Stimulated activated CD4-positive, alpha-beta T cell treated with anti-CD3 and anti-CD28 coated beads, Interleukin-1b, Interleukin-23, amount 100 ng/mL, for 1 hour (primary cell): Measurements from ENCODE around the gene HMBS.
A peak's percentile ranks its signal among the peaks of the same experiment; 100 is the strongest.
"Not testable (repeated sequence)": the region's sequence is repeated elsewhere in the genome, so short reads cannot be mapped to it uniquely, and the experiment has no call there.

Experiments
- DNase-seq, 2 donors: peaks; one replicate each; pipeline ENCODE4 v3.0.0-alpha.2; 2020; ENCODE audit warnings: low read depth in 2 of 2

HMBS gene

DNA sequence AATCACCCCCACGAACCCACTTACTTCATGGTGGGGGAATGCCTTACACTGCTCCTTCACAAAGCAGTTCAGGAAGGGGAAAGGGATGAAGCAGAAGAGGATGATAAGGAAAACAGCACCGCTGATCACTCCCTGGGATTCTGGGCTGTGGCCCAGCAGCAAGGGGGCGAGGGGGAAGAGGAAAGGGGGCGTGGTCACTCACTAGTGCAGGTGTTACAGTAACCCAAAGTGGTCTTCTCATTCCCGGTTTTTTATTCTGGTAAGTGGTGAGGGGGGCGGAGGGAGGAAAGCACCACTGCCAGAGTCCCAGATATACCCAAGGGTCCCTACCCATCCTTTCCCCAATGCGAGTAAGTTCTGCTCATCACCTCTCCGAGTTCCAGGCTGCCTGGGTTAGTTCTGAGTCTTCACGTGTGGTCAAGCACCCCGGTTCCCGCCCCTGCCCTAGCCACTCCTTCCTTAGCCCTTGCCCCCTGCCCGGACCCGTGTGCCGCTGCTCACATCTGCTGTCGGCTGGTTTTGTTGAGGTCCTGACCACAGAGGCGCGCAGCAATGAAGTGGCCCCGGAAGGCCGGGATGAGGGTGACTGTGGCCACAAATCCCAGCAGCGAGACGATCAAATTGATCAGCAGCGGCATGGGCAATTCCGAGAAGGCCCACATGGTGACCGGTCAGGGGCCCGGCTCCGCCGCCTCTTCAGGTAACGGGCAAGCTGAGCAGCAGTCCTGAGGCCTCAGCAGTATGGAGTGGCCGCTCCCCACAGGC is 16.5 kb downstream of the HMBS start:
- no peak for DNase-seq

DNA sequence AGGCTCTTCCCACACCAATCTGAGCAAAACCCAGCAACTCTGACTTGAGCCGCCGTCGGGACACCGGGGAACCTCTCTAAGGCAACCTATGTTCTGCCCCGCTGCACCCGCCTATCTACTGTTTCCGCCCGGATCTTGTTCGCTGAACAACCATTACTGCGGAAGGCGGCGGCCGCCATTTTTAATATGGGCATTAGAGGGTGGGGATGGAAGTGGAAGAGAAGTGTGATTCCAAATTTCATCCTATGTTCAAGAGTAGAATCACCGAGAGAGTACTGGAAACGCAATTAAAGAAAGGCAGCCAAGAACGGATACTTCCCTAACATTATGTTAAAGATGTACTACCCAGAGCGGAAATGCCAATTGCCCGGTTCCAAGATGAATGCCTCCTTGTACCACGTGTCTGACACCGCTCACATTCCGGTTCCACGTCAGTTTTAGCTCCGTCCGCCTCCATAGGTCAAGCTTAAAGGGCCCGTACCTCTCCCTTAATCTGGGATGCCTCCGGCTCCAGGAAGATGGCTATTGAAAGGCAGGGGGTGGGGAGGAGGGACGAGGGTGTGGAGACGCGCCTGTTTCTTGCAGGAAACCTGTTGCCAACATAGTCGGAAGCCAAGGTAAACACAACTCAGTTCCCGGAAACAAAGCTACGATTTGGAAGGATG is 17.2 kb downstream of the HMBS start, which contains the start of gene DPAGT1:
DPAGT1 (minus strand) TSS at position 95 of the 665 bp plus-strand sequence. CDS start 198 bp downstream, outside the sequence.
- peak; percentile 58 to 60 for DNase-seq

DNA sequence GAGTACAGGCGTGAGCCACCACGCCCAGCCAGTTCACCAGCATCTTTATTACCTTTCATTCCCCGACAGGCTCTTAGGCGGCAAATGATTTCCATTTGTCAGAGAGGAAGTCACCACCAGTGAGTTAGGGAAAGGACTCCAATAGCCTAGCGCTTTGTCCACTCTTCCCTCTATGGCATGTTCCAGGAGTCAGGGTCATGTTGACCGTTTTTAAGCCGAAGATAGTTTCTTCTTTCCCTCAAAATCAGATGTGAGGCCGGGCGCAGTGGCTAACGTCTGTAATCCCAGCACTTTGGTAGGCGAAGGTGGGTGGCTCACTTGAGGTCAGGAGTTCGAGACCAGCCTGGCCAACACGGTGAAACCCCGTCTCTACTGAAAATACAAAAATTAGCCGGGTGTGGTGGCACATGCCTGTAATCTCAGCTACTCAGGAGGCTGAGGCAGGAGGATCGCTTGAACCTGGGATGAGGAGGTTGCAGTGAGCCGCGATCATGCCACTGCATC is 18.5 kb downstream of the HMBS start:
- DNase-seq: not testable (repeated sequence)

DNA sequence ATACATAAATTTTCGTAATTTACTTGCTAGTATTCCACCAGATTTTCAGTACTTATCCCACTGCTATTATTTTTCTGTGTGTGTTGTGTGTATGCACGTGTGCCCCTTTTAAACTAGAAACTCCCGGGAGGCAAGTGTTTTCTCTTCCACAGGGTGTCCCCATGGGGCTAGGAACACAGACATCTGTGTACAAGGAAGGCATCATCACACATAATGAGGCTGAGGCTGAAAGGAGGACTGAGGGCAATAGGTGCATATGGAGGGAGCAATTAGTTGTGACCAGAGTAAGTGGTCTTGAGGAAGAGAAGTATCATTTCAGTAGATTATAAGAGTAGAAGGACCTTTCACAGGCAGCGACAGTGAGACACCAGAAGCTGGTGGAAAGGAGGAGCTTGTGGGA is 19.1 kb downstream of the HMBS start:
- DNase-seq: no peak

DNA sequence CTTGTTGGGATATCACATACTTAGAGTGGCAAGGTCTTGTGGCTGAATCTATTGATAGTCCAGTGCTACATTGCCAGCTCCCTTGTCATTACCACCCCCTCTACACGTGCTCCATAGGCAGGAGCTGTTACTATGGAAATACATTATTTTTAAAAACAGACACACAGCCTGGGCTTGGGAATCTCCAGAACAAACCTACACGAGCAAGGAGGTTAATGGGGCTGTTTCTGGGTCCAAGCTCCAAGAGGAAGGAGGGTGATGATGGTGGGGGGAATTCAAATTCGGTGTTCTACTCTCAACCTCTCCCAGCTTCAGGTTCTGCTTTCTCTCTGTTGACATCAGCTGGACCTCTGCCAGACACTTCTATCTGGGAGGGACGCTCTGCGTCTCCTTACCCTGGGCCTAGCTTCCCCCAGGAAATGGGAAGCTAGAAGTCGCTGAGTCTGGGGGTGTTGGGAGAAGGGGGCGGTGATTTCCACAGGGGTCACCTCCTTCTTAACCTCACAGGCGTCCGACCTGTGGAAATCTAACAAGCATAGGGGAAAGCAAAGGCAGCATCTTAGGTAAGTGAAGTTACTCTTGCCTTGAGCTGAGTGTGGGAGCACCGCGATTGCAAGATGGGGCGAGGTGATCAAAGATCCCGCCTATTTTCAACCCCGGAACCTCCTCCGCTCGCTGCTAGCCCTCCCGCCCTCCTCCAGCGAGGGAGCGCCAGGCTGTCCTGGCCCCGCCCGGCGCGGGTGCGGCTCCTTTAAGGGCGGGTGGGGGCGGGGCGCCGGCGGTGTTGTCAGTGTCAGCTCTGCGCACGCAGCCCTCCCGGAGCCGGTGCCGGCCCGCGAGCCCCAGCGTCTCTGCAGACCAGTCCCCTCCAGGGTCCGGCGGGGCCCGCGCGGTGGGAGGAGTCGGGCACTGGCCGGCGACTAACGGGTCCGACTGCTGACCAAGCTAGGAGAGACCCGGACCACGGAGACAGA is 22.2 kb downstream of the HMBS start, which contains the start of gene C2CD2L:
C2CD2L (plus strand) TSS at position 781 of the 974 bp plus-strand sequence. CDS start 398 bp downstream, outside the sequence.
- DNase-seq: peak; percentile 74 to 76

DNA sequence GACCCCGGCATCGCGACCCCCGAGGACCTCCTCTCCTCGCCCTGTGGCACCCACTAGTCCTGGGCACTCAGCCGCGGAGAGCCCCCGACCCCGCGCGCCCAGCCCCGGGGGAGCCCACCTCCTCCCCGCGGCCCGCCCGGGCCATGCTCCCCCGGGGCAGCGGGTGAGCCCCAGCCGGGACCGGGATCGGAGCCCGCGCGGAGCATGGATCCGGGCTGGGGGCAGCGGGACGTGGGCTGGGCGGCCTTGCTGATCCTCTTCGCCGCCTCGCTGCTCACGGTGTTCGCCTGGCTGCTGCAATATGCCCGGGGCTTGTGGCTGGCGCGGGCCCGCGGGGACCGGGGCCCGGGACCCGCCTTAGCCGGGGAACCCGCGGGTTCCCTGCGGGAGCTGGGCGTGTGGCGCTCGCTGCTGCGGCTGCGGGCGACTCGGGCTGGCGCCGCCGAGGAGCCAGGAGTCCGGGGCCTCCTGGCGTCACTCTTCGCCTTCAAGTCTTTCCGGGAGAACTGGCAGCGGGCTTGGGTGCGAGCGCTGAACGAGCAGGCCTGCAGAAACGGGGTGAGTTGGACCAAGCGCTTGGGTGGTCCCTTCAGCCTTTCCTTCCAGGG is 23.0 kb downstream of the HMBS start:
- DNase-seq: no peak

DNA sequence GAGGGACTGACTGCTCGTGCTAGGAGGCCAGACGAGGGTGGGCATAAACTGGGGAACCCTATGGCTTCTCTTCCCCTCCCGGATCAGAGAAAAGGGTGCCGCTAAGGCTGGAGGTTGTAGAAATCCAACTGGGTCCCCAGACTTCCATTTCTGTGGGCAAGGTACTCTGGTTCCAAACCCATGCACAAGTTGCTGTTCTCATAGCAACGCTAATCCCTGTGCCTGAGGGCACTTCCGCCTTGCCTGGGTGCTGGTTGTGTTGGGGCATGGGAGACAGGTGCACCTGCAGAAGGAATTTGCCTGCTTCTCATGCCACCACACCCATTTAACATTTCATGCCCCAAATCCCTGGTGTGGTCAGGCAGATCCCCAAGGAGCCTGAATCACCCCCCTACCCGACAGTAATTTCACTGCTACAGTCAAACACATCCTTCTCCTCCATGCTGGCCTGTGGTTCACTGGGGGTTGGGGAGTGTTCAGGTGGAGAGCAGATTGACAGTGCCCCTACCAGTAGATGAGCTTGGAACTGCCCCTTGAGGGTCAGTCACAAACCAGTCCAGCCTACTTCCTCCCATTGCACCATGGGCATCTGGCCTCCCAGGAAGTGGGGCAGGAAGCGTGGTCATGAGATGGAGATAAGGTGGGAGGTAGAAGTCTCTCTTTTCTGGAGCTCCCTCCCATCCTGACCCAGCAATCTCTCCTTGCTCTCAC is 23.6 kb downstream of the HMBS start:
- no peak for DNase-seq

- no peak for DNase-seq
Measured at GRCh38 chr11:119108857-119109221, 24.2 kb downstream of the HMBS start.

- no peak for DNase-seq
Measured at GRCh38 chr11:119109843-119110242, 25.2 kb downstream of the HMBS start.

- no peak for DNase-seq
Measured at GRCh38 chr11:119110439-119110838, 25.8 kb downstream of the HMBS start.

DNA sequence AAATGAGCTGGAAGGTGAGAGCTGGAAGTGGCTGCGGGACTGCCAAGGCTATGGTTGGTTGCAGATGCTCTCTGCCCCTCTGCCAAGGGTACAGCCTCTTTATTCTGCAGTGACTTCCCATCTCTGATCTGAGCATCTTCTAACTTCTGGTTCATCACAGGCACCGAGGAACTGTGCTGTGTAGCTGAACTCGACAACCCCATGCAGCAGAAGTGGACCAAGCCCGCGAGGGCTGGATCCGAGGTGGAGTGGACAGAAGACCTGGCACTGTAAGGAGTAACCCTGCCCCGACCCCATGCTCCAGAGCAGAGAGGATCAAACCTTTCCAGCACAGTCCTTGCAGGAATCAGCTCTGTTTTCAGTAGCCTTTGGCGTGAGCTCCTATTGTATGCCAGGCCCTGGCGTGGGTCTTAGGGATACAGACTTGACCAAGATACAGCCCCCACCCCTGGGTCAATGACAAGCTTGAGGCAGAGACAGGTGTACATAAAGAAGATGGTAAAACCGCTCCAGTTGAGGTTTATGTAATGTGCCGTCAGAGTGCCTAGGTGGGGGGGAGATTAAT is 26.8 kb downstream of the HMBS start:
- no peak for DNase-seq

DNA sequence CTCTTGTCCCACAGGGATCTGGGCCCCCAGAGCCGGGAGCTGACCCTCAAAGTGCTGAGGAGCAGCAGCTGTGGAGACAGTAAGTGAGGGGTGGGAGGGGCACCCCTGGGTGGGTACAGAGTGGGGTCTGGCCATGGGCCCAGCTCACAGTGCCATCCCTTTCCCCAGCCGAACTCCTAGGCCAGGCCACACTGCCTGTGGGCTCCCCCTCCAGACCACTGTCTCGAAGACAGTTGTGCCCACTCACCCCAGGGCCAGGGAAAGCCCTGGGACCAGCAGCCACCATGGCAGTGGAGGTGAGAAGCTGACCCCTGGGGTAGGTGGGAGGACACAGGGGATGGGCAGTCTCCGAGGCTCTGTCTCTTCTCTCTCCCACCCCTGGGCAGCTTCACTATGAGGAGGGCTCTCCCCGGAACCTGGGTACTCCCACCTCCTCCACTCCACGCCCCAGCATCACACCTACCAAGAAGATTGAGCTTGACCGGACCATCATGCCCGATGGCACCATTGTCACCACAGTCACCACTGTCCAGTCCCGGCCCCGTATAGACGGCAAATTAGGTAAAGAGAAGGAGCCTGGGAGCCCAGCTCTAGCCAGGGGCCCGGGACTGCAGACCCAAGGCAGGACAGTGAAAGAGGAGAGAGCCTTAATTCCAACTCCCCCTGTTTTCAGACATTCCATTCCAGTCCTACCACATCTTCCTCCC is 27.8 kb downstream of the HMBS start:
- DNase-seq: no peak

- DNase-seq: no peak
Measured at GRCh38 chr11:119113716-119114115, 29.0 kb downstream of the HMBS start.

- no peak for DNase-seq
Measured at GRCh38 chr11:119114351-119114750, 29.7 kb downstream of the HMBS start.

GRCh38 chr11:119115484-119116234 is 31.0 kb downstream of the HMBS start:
- no peak for DNase-seq

GRCh38 chr11:119116235-119116594 is 31.5 kb downstream of the HMBS start:
- DNase-seq: no peak

- DNase-seq: no peak
Measured at GRCh38 chr11:119116601-119117000, 31.9 kb downstream of the HMBS start.

DNA sequence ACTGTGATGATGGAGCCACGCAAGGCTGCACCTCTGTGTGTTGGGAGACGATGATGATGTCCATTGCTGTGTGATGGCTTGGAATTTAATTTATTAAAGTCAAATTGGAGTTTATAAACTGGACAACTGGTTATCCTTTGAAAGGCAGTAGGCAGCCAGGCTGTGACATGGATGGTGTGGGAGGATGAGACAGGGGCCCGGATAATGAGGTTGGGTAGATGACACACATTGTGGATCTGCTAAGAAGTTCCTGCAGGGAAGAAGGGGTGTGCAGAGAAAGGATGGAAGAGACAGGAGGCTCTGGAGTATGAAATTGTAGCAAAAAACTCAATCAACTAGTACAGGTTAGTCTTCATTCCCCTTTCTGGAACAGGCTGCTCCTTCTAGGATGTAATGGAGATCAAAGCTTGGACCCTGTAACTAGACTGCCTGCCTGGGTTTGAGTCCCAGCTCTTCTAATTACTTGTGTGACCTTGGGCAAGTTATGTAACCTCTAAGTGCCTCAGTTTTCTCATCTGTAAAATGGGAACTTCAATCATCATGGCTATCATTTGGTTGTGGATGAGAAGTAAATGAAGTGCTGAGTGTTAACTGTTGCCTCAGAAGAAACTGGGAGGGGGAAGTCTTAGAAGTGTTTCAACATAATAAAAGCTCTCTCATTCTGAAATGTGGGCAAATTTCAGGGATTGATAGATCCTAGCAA is 32.5 kb downstream of the HMBS start:
- DNase-seq: no peak
